T-helper 1 cell treated with Interleukin-12 subunit alpha and Interleukin-12 subunit beta and Interleukin-4 antibody, amounts not matched to agents 30 ng/mL and 1 ng/mL, for 36 hours (primary cell): ENCODE results near the gene MRPL34. TPM values are rescaled to one million over a fixed set of nuclear protein-coding genes. Genes with fewer than 3 reads are reported as not detected.

Source experiments
- intact Hi-C: fragments of 100-400 bp; cut with micrococcal nuclease; formaldehyde crosslinking; loops from one replicate; pipeline ENCODE4 v1.15.1; 2024
- total RNA-seq: library from RNA; stranded (reverse); gene quantifications from 2 replicates; pipeline ENCODE4 v1.2.3, GENCODE V29; 2022

MRPL34 gene
- total RNA-seq, 1 donor from 2014 or later = 81.3 TPM

DNA sequence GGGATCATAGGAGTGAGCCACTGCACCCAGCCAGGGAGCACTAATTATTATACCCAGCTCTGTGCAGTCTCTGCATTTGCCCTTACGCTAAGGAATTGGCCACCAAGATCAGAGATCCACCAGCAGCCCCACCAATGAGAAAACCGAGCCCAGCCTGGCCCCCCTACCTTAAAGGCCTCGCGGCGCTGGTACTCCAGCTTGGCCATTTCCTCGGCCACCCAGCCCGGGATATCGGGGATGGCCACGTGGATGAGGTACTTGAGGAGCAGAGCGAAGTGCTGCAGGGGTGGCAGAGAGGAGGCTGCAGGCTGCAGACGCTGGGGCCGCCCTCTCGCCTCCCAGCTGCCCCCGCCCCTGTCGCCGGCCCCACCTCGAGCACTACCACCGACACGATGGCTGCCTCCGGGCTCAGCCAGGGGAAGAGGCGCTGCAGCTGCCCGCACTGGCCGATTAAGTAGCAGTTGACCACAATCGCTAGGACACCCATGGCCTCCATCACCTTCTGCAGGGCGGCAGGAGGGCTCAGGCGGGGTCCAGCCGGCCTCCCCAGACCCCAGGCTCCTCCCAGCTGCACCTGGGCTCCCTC is 21.5 kb downstream of the MRPL34 start:
- intact Hi-C loops = no loop called here

GRCh38 chr19:17327654-17328516 is 22.2 kb downstream of the MRPL34 start:
- intact Hi-C loops = loop anchor here (1.0 kb wide), 2 partner anchors 9 to 19 kb away; partner anchors contain the start of genes DDA1 and GTPBP3

DNA sequence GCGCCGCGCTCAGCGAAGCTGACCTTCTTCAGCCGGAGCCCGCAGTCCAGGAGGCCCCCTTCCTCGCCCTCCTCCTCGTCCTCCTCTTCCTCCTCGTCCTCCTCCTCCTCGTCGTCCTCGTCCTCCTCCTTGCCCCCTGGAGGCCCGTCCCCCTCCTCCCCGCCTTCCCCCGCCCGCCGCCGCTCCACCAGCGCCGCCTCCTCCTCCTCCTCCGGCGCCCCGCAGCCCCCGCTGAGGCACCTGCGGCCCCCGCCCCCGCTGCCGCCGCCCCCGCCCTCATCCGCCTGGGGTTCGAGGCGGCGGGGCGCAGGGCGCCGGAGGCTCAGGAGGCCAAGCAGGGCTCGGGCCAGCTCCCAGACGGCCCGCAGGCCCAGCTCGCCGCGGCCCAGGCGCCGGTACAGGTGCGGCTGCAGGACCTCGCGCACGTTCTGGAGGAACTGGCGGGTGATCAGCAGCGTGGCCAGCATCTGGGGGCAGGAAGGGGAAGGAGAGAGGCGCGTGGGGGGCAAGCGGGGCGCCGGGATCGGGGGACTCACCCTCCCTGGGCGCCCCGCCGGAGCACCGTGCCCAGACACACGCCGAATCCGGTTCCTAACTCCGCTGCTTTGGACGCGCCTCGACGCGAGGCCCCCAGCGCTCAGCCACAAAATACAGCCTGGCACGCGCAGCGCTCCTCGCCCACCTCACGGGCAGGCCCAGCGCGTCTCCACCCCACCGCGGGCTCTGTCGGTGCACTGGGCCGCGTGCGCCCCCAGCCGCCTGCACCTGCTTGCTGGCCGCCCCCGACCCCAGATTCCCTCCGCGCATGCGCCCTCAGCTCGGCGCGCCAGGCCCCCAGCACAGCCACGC is 23.1 kb downstream of the MRPL34 start:
- intact Hi-C loops = loop anchor here (1.0 kb wide), 2 partner anchors 9 to 19 kb away; partner anchors contain the start of genes DDA1 and GTPBP3

GRCh38 chr19:17329366-17330261 is 23.9 kb downstream of the MRPL34 start:
- intact Hi-C loops = loop anchor here (10.0 kb wide), 1 partner anchor 525 kb away; the partner anchor contains the start of gene RPL18A

- intact Hi-C loops = loop anchor here (10.0 kb wide), 1 partner anchor 524 kb away; the partner anchor contains the start of gene RPL18A
Observed at GRCh38 chr19:17330262-17331044, 24.8 kb downstream of the MRPL34 start.

DNA sequence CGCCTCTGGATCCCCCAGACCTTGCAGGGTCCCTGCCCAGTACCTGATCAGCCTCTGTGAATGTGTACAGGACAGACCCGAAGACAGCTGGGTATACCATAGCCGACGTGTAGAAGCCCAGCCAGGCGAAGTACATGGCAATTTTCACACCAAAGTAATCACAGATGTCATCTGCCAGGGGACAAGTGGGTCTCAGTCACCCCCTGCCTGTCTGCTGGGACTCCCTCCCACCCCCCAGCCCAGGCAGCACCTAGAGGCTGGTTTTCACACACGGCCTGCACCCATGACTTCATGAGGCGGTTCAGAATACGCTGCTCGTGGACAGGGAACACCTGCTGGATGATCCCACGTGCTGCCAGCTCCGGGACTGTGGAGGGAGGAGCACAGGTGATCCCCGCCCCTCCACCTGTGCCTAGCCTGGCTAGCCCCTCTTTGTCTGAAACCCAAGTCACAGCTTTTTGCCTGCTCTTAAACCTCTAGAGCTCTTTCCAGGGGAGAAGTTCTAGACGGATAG is 25.4 kb downstream of the MRPL34 start:
- intact Hi-C loops = loop anchor here (10.0 kb wide), 1 partner anchor 524 kb away; the partner anchor contains the start of gene RPL18A

GRCh38 chr19:17332360-17332676 is 26.6 kb downstream of the MRPL34 start:
- intact Hi-C loops = loop anchor here (10.0 kb wide), 1 partner anchor 522 kb away; the partner anchor contains the start of gene RPL18A

DNA sequence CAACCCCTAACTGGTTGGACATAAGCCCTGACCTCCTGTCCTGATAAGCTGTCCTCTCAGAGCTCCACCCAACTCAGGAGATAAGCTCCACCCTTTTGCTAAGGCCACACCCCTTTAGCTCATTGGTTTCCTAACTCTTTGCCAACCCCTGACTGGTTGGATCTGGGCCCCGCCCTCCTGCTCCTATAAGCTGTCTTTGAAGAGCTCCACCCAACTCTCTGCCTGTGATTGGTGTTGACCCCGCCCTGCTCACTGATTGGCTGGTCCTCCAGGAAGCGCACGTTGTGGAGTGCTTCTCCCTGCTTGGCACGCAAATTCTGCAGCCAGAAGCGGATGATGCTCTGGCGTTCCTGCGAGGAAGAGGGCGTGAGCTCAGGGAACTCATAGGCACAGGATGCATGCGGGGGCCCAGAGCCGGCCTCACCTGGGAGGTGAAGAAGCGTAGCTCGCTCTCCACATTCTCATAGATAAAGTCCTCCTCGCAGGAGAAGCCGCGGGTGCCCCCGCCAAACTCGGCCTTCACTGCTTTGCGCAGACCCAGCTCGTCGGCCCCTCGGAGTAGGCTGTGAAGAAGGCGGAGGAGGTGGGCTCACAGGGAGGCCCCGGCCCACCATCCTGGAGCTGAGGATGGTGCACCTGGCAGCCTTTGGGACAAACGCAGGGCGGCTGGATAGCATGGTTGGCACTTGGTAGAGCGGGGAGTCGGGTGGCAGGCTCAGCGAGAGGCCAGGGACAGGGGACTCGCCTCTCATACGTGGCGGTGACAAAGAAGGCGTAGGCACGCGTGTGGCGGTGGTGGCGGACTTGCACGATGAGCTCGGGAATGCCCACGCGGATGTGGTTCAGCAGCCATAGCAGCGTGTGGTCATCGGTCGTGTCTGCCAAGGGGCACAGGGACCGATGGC is 27.3 kb downstream of the MRPL34 start:
- intact Hi-C loops = loop anchor here (10.0 kb wide), 1 partner anchor 522 kb away; the partner anchor contains the start of gene RPL18A

GRCh38 chr19:17333611-17334413 is 28.1 kb downstream of the MRPL34 start:
- intact Hi-C loops = loop anchor here (10.0 kb wide), 1 partner anchor 521 kb away; the partner anchor contains the start of gene RPL18A

GRCh38 chr19:17334414-17335409 is 29.0 kb downstream of the MRPL34 start, which contains the start of gene ANO8:
Gene ANO8, minus strand, starts transcription at chr19:17334855. Its CDS starts 185 bp downstream, at chr19:17334670.
- intact Hi-C loops = loop anchor here (10.0 kb wide), 1 partner anchor 520 kb away; the partner anchor contains the start of gene RPL18A

GRCh38 chr19:17335575-17335974 is 29.9 kb downstream of the MRPL34 start:
- intact Hi-C loops = loop anchor here (10.0 kb wide), 1 partner anchor 519 kb away; the partner anchor contains the start of gene RPL18A

DNA sequence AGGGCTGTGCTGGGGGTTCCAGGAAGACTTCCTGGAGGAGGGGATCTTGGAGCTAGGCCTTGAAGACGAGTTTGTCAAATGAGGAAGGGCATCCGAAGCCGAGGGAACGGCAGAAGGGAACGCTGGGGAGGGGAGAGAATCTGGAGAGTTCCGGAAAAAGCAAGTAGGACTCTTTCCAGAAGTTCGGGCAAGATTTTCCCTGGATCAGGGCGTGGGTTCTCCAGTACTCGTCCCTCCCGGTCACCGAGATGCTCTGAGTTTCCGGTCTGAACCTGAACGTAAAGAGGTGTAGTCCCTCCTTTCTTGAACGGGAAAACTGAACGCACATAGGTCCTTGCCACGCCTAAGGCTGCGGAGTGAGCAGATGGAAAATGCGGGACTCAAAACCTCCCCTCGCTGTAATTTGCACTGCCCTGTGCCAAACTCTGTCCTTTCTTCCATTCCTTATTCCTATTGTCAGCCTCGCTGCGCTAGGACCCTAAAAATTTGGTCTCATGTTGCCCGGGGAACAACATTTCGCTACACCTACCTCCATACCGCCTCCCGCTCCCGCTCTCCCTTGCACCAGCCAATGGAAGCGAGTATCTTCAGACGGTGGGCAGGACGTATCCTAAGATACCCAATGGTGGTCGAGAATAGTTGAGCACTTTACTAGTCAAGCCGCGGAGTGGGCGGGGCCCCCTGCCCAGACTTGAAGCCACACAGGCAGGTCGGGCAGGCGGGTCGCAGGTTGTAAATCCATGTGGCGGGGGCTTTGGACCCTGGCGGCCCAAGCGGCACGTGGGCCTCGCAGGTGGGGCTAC is 31.4 kb downstream of the MRPL34 start, which contains the start of gene GTPBP3:
Gene GTPBP3, plus strand, starts transcription at position 682 of the 803 bp plus-strand sequence. Its CDS starts 59 bp downstream, at position 741.
- intact Hi-C loops = loop anchor here (1.0 to 10.0 kb wide), 16 partner anchors 9 to 678 kb away; partner anchors contain the start of genes BABAM1, DDA1, HAUS8 and MYO9B

- intact Hi-C loops = loop anchor here (1.0 to 10.0 kb wide), 16 partner anchors 8 to 679 kb away; partner anchors contain the start of genes BABAM1, DDA1, HAUS8 and MYO9B
Observed at GRCh38 chr19:17337675-17338432, 32.2 kb downstream of the MRPL34 start.
